ENCODE results near the gene KRT17. TPM values are rescaled to one million over a fixed set of nuclear protein-coding genes. Genes with fewer than 3 reads are reported as not detected.

Gene KRT17
- total and polyA plus RNA-seq, 2 of the 4 experiments (the other 2 are of a cell fraction), result 2.5 to 4.6 TPM

DNA sequence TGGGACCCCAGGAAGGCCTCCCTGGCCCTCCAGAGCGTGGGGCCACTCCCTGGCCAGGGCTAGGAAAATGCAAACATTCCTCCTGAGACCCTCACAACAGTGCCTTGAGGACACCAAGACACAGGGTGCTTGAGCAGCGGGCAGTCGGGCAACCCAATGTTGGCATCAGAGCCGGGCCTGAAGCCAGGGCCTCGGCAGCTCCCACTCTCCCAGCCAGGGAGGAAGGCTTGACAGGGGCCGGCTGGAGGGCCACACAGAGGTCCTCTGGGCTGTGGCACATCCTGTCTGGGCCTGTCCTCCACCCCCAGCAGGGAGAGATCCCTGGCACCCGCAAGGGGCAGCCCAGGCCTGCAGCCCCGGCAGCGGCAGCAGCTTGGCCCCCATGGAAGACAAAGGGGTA, 12.3 kb upstream of the KRT17 start:
- Histone ChIP-seq H2AK9ac (replicated peaks; ENCODE audit: low read depth, low read length, poor library complexity) (no peak overlapping the region), H3K27me3 (ENCODE audit: control insufficient read depth, insufficient read depth, low read length) (peaks cover 14% of the 10 kb centered on the region), H2BK5ac (ENCODE audit: low read depth, low read length, poor library complexity, severe bottlenecking) (no peak overlapping the region), H3K9ac (ENCODE audit: low read depth, low read length) (no peak overlapping the region), H3K4ac (ENCODE audit: low read depth, low read length) (no peak overlapping the region), H3K18ac (ENCODE audit: low read depth, low read length) (no peak overlapping the region), H3K36me3 (ENCODE audit: control insufficient read depth, insufficient read depth, low read length) (no peaks in the 10 kb centered on the region), H4K20me1 (ENCODE audit: insufficient read depth, low read length) (no peaks in the 10 kb centered on the region), H3K4me2 (ENCODE audit: low read depth, low read length) (no peak overlapping the region), H2BK20ac (ENCODE audit: low read depth, low read length) (no peak overlapping the region), H2AFZ (replicated peaks; ENCODE audit: low read length, poor library complexity) (no peak overlapping the region), H3K14ac (replicated peaks; ENCODE audit: low read depth, low read length) (no peak overlapping the region), H4K8ac (ENCODE audit: low read depth in 2 of 2, low read length in 2 of 2) (no peak overlapping the region), H3K4me1 (ENCODE audit: control insufficient read depth, insufficient read depth, low read length) (peaks cover 3% of the 10 kb centered on the region; the same call in 1 of the 2 replicates), H2AK5ac (ENCODE audit: low read depth, low read length) (no peak overlapping the region), H3K56ac (ENCODE audit: extremely low read depth, insufficient read depth, low read length) (no peak overlapping the region), H2BK15ac (ENCODE audit: low read depth, low read length) (no peak overlapping the region), H2BK120ac (ENCODE audit: low read depth, low read length) (no peak overlapping the region), H3K9me3 (ENCODE audit: control insufficient read depth, insufficient read depth, low read length) (no peaks in the 10 kb centered on the region), H3K4me3 (ENCODE audit: insufficient read depth, low read depth, low read length) (no peak overlapping the region), H3K79me1 (ENCODE audit: low read depth in 1 of 2, low read length in 2 of 2) (no peaks in the 10 kb centered on the region), H4K91ac (ENCODE audit: insufficient read depth, low read depth, low read length) (no peak overlapping the region), H3K27ac (ENCODE audit: insufficient read depth, low read length) (no peak overlapping the region), H4K5ac (ENCODE audit: low read depth, low read length) (no peak overlapping the region), H3K23ac (ENCODE audit: low read depth, low read length) (no peak overlapping the region), H3K9me1 (ENCODE audit: insufficient read depth, low read length) (peaks cover 10% of the 10 kb centered on the region)
- intact Hi-C loops (cut with micrococcal nuclease), result no loop called here
- CTCF ChIA-PET, result no interaction called here
- no peak for DNase-seq
- POLR2A ChIA-PET (ENCODE audit: unreplicated experiment), result no interaction called here
- no peak for ATAC-seq (ENCODE audit: low read depth)
- WGBS, 2 experiments (ENCODE audit: extremely low coverage in 2 of 2, insufficient read length in 1 of 2), result 80% methylated on average over 4 of the region's 9 CpGs; no CpG with 5 or more reads in 1 of the 2 experiments
- dilution Hi-C loops (cut with HindIII; ENCODE audit: low sequenced_read_pairs, unreplicated experiment), result no loop called here
- BruUV-seq (replicated peaks), result no TSS peak
- TF ChIP-seq RFX5 (IDR thresholded peaks at IDR 0.05; ENCODE audit: low read depth, low read length) (no peak), MXI1 (IDR thresholded peaks at IDR 0.05; ENCODE audit: borderline replicate concordance, low read depth, low read length) (no peak), NFE2L2 (IDR thresholded peaks at IDR 0.05; ENCODE audit: low read depth, low read length) (no peak), FOS (IDR thresholded peaks at IDR 0.05; ENCODE audit: low read depth, low read length) (no peak), MAFK (IDR thresholded peaks at IDR 0.05; ENCODE audit: low read depth, low read length) (no peak), RCOR1 (IDR thresholded peaks at IDR 0.05; ENCODE audit: insufficient replicate concordance, low read length) (no peak), CHD1 (IDR thresholded peaks at IDR 0.05; ENCODE audit: low read depth, low read length) (no peak), SMC3 (IDR thresholded peaks at IDR 0.05; ENCODE audit: low read depth, low read length) (no peak), CEBPB (IDR thresholded peaks at IDR 0.05; ENCODE audit: low read depth, low read length) (no peak), RAD21 (IDR thresholded peaks at IDR 0.05; ENCODE audit: low read length) (no peak), POLR2A (IDR thresholded peaks at IDR 0.05; ENCODE audit: low read depth, low read length) (no peak), MAZ (IDR thresholded peaks at IDR 0.05; ENCODE audit: borderline replicate concordance, low read depth, low read length) (no peak), BHLHE40 (IDR thresholded peaks at IDR 0.05; ENCODE audit: low read depth, low read length) (no peak)
- TF ChIP-seq, protein P1, sequence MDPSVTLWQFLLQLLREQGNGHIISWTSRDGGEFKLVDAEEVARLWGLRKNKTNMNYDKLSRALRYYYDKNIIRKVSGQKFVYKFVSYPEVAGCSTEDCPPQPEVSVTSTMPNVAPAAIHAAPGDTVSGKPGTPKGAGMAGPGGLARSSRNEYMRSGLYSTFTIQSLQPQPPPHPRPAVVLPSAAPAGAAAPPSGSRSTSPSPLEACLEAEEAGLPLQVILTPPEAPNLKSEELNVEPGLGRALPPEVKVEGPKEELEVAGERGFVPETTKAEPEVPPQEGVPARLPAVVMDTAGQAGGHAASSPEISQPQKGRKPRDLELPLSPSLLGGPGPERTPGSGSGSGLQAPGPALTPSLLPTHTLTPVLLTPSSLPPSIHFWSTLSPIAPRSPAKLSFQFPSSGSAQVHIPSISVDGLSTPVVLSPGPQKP (IDR thresholded peaks at IDR 0.05; ENCODE audit: borderline replicate concordance, low read depth, low read length), result no peak
- TF ChIP-seq, protein P2, sequence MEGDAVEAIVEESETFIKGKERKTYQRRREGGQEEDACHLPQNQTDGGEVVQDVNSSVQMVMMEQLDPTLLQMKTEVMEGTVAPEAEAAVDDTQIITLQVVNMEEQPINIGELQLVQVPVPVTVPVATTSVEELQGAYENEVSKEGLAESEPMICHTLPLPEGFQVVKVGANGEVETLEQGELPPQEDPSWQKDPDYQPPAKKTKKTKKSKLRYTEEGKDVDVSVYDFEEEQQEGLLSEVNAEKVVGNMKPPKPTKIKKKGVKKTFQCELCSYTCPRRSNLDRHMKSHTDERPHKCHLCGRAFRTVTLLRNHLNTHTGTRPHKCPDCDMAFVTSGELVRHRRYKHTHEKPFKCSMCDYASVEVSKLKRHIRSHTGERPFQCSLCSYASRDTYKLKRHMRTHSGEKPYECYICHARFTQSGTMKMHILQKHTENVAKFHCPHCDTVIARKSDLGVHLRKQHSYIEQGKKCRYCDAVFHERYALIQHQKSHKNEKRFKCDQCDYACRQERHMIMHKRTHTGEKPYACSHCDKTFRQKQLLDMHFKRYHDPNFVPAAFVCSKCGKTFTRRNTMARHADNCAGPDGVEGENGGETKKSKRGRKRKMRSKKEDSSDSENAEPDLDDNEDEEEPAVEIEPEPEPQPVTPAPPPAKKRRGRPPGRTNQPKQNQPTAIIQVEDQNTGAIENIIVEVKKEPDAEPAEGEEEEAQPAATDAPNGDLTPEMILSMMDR (conservative IDR thresholded peaks at IDR 0.05; ENCODE audit: low read depth, low read length), result no peak
- TF ChIP-seq, protein P3, sequence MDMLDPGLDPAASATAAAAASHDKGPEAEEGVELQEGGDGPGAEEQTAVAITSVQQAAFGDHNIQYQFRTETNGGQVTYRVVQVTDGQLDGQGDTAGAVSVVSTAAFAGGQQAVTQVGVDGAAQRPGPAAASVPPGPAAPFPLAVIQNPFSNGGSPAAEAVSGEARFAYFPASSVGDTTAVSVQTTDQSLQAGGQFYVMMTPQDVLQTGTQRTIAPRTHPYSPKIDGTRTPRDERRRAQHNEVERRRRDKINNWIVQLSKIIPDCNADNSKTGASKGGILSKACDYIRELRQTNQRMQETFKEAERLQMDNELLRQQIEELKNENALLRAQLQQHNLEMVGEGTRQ (IDR thresholded peaks at IDR 0.05; ENCODE audit: low read depth, low read length), result no peak
- in situ Hi-C loops (cut with MboI; ENCODE audit: low sequenced_read_pairs), result no loop called here

Data from IMR-90 (cell line).